GM19455 (cell line): Measurements from ENCODE around the gene IFNGR1.
"Not testable (repeated sequence)": the region's sequence is repeated elsewhere in the genome, so short reads cannot be mapped to it uniquely, and the experiment has no call there.

ENCODE experiments used
- ATAC-seq: cut with Tn5 transposase; IDR thresholded peaks from one replicate; pipeline ENCODE4 v1.9.1; 2021; ENCODE audit not compliant: unreplicated experiment

IFNGR1 gene

GRCh38 chr6:137213813-137214212, 5.4 kb downstream of the IFNGR1 start:
- no peak for ATAC-seq

GRCh38 chr6:137213331-137213740, 5.8 kb downstream of the IFNGR1 start:
- no peak for ATAC-seq

GRCh38 chr6:137211910-137212309, 7.3 kb downstream of the IFNGR1 start:
- ATAC-seq: no peak

GRCh38 chr6:137210903-137211302, 8.3 kb downstream of the IFNGR1 start:
- no peak for ATAC-seq

- no peak for ATAC-seq
These were observed 10.9 kb downstream of the IFNGR1 start for GRCh38 chr6:137208279-137208678.

- not testable (repeated sequence) for ATAC-seq
These were observed 11.7 kb downstream of the IFNGR1 start for GRCh38 chr6:137207457-137207856.

- ATAC-seq: no peak
These were observed 12.6 kb downstream of the IFNGR1 start for GRCh38 chr6:137206577-137206976.

- ATAC-seq: no peak
These were observed 15.9 kb downstream of the IFNGR1 start for GRCh38 chr6:137203256-137203655.

- ATAC-seq: no peak
These were observed 17.1 kb downstream of the IFNGR1 start for GRCh38 chr6:137202078-137202477.

GRCh38 chr6:137201006-137201405, 18.2 kb downstream of the IFNGR1 start:
- no peak for ATAC-seq

- ATAC-seq: no peak
These were observed 18.9 kb downstream of the IFNGR1 start for GRCh38 chr6:137200288-137200687.

GRCh38 chr6:137197684-137198645, 21.2 kb downstream of the IFNGR1 start:
- ATAC-seq: no peak

GRCh38 chr6:137193256-137194070, 25.7 kb downstream of the IFNGR1 start:
- ATAC-seq: no peak

- ATAC-seq: no peak
These were observed 26.4 kb downstream of the IFNGR1 start for GRCh38 chr6:137192821-137193220.

- no peak for ATAC-seq
These were observed 27.5 kb downstream of the IFNGR1 start for GRCh38 chr6:137191670-137192069.

GRCh38 chr6:137191236-137191635, 27.9 kb downstream of the IFNGR1 start:
- ATAC-seq: no peak

- no peak for ATAC-seq
These were observed 28.5 kb downstream of the IFNGR1 start for GRCh38 chr6:137190583-137191094.

- ATAC-seq: no peak
These were observed 30.3 kb downstream of the IFNGR1 start for GRCh38 chr6:137188855-137189254.

GRCh38 chr6:137185290-137185689, 33.9 kb downstream of the IFNGR1 start:
- no peak for ATAC-seq

- ATAC-seq: no peak
These were observed 36.5 kb downstream of the IFNGR1 start for GRCh38 chr6:137182654-137183073.

GRCh38 chr6:137181891-137182653, 37.1 kb downstream of the IFNGR1 start:
- ATAC-seq: no peak
